DND-41 (cell line): ENCODE data around the gene GALNT6.

Source experiments
- CTCF ChIP-seq: IDR thresholded peaks from 2 replicates; pipeline ENCODE4 v1.5.1; 2012; ENCODE audit warnings: borderline replicate concordance, low read length, moderate library complexity, mild to moderate bottlenecking; ENCODE audit not compliant: poor library complexity, severe bottlenecking; ENCODE audit errors: extremely low read depth
- EZH2 ChIP-seq: IDR thresholded peaks from 3 replicates; pipeline ENCODE4 v1.6.1; 2012; ENCODE audit warnings: borderline replicate concordance, low read depth, mild to moderate bottlenecking, moderate library complexity, low read length, inconsistent platforms; ENCODE audit not compliant: severe bottlenecking

DNA sequence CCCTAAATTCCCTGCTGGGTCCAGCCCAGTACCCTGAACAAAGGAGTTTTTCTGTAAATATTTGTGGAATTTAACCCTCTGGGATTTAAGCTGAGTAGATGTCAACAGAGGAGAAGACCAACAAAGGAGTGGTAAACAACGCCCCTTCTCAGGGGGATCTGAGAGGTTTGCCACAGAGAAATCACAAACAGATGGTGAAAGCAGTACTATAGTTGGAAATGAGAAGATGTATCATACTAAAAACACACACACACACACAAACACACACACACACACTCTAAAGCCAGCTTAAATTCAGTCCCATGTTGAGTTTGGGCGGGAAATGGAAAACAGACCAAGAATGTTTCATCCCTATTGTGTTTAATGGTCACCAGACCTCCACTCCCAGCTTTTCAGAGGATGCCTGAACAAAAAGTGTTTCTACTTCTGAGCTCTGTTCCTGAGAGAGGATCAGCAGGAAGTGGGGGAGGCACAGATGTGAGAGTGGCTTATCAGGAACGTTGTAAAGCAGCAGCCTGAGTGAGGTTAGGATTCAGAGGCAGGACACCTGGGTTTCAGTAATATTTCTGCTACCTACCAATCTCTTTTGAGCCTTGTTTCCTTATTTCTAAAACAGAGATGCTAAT, 70.4 kb downstream of the GALNT6 start:
- TF ChIP-seq CTCF (no peak), EZH2 (no peak)
